Measurements from ENCODE around the gene PPP1R7.

Gene PPP1R7

DNA sequence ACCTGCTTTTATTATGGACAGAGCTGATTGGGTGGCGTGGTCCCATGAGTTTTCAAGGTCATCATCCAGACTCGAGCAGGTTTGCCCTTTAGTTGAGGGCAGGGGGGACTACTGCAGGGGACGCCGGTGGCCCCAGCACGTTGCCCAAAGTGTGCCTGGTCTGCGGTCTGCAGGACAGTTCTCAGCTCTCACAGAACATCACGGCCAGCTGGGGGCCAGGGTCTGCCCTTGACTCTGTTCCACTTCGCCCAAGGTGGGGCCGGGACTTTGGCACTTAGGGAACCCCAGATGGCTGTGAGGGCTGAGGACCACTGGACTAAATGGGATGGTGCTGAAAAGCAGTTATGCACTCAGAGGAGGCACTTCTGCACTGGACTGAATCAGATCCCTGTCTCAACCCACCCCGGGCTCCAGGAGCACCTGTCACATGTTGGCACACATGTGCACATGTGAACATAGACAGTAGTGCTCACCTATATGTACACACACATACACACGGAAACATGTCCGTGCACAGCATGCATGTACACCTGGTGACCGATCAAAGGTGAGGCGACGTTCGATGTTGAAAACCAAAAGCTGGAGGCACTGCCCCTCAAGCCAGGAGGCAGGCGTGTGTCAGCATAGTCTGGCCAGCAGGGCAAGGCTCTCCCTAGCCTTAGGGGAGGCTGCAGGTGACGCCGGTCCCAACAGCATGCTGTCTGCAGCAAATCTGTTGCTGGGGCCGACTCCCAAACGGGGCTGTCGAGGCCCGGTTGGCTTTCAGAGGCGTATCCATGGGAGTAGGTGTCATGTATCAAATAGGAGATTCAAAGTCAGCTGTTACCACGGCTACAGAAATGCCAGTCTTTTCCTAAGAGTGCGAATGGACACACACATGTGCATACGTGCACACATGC is 48.4 kb downstream of the PPP1R7 start:
- DNase-seq = no peak

DNA sequence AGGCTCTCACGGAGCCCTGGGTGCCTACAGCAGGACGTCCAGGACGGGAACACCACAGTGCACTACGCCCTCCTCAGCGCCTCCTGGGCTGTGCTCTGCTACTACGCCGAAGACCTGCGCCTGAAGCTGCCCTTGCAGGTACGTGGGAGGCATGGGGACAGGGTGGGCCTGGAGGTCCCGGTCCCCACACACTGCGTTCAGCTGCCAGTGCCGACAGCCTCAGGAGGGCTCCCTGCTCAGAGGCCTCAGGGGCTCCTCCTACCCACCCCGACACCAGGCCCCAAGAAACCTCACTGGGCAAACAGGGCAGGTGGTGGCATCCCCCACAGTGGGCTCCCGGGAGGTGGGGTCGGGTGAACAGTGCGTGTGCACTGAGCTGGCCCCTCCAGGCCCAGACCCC is 49.0 kb downstream of the PPP1R7 start:
- no peak for DNase-seq

DNA sequence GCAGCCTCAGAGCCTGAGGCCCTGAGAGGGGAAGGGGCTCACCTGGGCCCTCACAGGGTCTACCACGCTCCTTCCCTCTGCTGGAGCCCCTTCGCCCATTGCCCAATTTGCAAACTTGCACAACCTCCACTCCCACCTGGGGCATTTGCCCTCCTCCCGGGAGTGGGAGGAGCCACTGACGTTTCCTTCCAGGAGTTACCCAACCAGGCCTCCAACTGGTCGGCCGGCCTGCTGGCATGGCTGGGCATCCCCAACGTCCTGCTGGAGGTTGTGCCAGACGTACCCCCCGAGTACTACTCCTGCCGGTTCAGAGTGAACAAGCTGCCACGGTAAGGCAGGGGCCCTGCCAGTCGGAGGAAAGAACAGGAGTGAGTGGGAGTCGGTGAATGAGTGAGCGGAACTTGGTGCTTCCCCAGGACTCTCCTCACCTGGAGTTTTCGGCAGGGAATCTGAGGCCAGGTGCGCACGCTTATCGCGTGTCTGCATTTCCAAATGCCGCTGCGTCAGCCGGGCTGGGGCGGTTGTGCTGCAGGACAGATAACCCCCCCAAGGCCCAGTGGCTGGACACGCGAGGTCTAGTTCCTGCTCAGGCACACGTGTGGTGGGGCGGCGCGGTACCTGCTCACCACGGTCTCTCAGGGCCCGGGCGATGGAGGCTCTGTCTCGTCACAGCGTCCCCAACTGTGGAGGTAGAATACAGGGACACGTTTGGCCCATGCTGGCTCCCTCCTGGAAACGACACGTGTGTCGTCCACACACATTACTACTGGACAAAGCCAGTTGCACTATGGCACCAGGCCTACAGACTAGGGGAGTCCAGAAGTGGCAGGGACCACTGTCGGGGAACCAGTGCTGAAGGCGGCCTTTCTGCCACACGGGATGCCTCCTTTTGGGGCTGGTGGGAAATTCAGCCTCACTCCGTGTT is 49.9 kb downstream of the PPP1R7 start:
- DNase-seq = no peak

DNA sequence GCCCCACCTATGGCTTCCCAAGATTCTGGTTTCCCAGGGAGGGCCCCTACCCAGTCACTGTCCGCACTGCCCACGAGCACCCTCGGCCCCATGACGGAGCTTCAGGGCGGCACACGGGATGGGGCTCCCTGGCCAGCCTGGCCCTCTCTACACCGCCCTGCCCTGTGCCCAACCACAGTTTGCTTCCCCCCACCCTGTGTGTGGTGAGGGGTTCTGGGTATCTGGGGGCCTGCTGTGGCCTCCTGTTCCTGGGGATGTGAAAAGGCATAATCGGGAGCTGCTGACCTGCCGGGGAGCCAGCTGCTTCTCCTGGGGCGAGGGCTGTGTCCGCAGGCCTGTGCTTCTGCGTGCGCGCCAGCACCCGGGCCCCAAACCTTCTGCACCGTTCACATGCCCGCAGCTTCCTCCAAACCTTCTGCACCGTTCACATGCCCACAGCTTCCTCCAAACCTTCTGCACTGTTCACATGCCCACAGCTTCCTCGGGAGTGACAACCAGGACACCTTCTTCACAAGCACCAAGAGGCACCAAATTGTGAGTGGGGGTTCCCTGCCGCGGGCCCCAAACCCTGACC is 50.6 kb downstream of the PPP1R7 start:
- peak; percentile 84 for DNase-seq

DNA sequence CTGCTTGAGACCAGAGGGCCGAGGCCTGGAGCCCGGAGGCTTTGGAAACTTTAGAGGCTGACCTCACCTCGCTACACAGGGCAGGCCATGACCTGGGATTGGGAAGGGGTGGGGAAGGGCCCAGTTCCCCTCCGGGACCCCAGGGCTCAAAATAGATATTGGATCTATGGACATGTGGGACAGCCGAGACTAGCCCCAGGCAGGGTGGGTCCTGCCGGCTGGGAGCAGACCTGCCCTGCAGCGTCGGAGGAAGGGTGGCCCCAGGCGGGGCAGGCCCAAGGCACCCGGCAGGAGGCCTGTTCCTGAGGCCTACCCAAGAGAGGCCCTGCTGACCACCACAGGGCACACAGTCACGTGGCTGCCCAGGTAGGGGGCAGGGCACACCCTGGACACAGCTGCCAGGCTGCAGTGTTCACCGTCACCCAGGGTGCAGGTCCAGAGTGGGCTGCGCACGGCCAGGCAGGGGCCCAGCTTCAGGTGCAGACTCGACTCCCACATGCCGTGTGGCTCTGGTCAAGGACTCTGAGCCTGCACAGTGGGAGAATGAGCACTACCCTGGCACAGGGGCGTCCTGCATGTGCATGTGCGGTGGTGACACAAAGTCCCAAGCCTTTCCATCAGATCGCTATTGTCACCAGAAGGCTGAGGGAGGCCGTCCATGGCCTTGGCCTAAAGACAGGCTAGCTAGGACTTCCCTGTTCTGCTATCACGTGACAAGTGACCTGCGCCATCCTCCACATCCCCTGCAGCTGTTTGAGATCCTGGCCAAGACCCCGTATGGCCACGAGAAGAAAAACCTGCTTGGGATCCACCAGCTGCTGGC is 51.4 kb downstream of the PPP1R7 start:
- DNase-seq = no peak

DNA sequence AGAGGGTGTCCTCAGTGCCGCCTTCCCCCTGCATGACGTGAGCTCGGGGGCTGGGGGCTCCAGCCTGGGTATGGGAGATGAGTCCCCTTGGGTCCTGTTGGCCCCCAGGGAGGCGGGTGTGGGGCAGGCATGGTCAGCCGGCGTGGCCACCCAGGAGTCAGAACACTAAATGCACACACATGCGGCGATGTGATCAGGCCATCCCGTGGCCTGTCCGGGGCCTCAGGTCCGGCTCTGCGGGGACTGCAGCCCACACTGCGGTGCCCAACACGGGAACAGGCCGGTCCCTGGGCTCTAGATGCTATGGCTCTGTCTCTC is 52.0 kb downstream of the PPP1R7 start:
- no peak for DNase-seq

DNA sequence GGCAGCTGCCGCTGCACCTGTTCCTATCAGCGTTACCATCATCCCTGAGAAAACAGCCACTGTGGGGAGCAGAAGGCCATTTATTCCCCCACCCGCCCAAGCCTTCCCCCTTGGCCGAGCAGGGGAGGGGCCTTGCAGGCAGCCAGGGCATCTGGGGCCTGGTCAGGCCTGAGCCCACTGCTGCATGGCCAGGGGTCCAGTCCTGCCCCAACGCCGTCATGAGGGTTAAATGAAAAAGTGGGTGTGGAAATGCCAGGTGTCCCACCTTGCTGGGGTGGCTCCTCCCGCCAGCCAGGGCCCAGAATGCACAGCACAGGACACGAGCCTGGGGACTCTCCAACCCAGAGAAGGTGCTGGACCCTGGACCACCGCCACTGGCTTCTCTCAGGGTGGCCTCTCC is 52.4 kb downstream of the PPP1R7 start:
- no peak for DNase-seq

DNA sequence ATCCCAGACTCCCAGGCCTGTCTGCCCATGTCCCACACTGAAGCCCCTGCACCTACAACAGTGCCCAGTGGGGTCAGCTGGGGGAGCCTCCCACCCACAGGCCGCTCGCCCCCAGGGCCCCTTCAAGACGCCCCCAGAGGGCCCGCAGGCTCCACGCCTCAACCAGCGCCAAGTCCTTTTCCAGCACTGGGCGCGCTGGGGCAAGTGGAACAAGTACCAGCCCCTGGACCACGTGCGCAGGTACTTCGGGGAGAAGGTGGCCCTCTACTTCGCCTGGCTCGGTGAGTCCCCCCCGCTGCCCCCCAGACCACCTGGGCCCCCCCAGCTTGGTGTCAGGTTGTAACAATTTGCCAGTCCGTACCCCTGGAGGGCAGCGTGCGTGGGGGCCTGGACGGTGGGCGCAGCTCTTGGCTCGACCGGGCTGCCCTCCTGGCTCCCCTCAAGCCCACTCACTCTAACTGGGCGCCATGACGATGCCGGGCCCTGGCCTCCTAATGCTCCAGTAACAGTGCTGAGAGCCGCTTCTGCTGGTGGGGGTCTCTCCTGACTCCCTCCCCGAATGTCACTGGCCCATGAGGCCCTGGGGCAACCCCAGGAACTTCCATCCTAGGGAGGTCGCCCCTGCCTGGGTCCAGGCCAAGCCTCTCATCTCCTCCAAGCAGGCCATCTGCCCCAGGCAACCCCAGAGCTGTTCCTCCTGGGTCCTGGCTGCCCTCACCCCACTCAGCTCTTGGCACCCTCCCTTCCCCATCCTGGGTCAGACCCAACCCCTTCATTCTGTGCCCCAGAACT is 53.1 kb downstream of the PPP1R7 start:
- no peak for DNase-seq

DNA sequence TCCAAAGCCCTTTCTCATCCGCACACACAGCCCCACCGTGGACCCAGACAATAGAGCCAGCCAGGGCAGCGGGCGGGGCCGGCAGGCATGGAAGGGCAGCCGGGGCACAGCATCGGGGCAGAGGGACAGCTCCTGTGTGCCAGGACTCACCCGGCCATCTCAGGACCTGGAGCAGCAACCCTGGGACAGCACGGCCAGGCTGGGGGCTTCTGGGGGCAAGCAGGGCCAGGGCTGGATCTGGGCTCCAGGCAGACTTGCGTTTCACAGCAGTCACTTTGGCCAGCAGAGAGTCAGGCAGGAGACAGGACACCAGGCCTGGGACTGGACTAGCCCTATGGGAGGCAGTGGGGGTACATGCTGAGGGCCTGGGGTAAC is 53.7 kb downstream of the PPP1R7 start:
- no peak for DNase-seq

DNA sequence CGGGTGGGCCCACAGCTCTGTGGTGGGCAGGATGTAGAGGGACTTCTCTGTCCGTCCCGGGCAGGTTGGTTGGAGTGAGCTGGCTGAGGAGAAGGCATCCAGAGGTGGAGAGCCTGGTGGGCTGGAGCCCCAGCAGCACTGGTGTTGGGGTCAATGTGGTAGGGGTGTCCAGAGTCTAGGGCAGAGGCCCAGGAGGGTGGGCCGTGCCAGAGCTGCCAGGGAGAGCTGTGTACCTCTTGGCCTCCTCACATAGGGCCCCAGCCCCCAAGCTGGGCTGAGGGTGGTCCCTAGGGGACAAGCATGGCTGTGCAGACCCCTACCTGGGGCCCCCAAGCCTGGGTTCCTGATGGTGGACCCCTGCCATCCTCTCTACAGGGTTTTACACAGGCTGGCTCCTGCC is 54.2 kb downstream of the PPP1R7 start:
- no peak for DNase-seq

DNA sequence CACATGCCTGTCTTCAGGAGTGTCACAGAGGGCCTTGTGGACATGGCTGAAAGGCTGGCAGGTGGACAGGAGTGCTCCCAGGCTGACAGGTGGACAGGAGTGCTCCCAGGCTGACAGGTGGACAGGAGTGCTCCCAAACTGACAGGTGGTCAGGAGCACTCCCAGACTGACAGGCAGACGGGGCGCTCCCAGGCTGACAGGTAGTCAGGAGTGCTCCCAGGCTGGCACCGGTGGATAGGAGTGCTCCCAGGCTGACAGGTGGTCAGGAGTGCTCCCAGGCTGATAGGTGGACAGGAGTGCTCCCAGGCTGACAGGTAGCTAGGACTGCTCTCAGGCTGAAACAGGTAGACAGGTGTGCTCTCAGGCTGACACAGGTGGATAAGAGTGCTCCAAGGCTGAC is 54.8 kb downstream of the PPP1R7 start:
- DNase-seq = no peak

DNA sequence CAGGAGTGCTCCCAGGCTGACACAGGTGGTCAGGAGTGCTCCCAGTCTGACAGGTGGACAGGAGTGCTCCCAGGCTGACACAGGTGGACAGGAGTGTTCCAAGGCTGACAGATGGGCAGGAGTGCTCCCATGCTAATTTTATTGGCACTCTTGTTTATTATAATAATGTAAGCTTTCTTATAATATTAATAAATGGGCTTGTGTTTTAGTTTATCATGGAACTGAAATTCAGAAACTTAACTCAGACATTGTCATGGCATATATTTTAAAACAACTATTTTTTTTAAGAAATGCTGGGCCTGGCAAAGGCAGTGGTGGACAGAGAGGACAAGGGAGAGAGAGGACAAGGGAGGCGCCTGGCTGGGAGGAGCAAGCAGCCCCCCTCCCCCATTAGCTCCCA is 56.9 kb downstream of the PPP1R7 start:
- DNase-seq = no peak

DNA sequence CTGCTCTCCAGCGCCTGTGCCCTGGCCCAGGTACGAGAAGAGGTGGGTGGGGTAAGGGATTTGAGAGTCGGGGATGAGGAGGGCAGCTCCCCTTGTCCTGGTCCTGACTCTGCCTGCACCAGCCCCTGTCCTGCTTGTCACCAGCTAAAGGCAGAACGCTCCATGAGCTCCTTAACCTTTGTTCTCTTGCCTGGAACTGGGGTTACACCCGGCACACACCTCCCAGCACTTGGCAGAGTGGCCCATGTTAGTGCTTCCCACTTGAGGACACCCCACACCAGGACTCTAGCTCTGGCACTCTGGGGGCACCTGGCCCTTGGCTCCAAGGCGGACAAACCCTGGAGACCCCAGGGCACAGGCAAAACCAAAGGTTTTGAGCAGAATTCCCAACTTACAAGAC is 57.4 kb downstream of the PPP1R7 start:
- no peak for DNase-seq

DNA sequence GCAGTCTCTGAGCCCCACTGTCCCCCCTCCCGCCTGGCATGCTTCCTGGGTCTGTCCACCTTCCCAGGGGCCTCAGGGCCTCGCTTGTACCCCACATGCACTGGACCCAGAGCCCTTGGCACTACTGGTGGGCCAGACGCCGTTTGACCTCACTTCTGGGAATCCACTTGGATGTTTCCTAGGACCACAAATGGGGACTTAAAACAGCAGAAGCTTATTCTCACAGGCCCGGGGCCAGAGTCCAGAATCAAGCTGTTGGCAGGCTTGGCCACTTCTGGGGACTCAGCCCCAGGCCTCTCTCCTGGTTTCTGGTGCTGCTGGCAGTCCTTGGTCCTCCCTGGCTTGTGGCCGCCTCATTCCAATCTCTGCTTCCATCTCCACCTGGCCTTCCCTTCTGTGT is 57.8 kb downstream of the PPP1R7 start:
- DNase-seq = no peak

DNA sequence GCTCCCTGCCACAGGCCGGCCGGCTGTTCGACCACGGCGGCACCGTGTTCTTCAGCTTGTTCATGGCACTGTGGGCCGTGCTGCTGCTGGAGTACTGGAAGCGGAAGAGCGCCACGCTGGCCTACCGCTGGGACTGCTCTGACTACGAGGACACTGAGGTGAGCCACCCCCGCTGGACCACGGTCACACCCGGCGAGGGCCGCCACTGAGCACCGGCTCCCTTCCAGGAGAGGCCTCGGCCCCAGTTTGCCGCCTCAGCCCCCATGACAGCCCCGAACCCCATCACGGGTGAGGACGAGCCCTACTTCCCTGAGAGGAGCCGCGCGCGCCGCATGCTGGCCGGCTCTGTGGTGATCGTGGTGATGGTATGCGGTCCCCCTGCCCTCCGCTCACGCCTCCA is 59.0 kb downstream of the PPP1R7 start:
- DNase-seq = no peak

DNA sequence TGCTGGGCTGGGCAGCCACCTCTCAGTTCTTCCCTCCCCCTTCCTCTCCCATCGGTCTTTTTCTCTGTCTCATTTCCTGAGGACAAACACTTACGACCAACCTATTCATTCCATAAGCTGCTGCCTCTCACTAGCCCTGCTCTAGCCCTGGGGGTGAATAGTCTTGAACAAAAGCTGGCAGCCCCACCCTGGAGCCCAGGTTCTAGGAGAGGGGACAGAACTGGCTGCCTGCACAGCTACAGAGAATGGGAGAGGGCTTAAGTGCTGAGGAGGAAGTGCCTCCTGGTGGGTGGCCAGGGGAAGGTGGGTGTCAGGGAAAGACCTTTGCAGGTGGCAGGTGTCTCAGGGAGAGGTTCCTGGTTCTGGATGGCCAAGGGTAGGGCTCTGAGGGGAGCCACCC is 61.0 kb downstream of the PPP1R7 start:
- DNase-seq = no peak

DNA sequence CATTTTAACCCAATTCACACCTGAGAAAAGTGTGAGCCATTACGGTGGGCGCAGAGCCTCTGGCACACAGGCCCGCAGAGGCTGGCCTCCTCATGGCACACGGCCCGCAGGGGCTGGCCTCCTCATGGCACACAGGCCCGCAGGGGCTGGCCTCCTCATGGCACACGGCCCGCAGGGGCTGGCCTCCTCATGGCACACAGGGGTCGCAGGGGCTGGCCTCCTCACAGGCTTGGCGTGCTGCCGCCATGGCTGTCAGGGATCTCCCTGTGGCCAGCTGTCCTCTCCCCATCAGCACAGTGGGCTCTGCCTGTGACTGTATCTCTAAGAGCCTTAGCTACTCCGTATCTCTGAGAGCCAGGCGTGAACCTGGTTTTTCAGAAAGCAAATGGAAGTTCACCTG is 62.8 kb downstream of the PPP1R7 start:
- no peak for DNase-seq

DNA sequence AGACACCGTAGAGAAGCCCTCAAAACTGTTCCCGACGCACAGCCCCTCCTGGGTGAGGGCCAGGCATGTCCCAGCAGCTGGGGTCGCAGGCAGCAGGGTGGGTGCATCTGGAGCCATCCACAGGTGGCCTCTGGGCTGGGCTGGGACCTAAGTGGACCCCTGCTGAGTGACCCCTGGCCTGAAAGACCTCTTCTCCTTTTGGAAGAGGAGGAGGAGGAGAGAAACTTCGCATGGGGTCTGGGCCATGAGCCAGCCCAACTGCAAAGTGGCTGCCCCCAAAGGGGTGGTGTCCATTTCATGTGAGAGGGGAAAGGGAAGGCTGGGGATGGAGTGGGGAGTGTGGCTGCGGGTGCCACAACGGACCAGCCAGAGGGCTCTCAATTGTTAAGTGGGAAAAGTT is 63.3 kb downstream of the PPP1R7 start:
- DNase-seq = no peak

DNA sequence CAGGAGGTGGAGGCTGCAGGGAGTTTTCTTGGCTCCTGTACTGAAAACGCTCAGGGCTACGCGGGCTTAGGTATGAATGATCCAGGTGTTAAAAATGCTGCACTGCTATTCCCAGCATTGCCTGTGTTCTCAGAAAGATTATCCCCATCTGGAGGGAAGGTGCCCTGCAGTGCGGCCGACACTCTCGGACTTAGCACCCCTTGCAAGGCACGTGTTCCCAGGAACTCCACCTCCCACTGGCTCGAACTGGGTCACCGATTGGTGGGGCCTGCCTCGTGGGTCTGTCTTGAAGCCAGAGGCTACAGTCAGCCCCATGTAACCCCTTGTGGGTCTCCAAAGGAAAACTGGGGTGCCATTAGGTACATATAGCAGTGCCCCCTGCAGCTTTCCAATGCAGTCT is 63.9 kb downstream of the PPP1R7 start:
- no peak for DNase-seq

DNA sequence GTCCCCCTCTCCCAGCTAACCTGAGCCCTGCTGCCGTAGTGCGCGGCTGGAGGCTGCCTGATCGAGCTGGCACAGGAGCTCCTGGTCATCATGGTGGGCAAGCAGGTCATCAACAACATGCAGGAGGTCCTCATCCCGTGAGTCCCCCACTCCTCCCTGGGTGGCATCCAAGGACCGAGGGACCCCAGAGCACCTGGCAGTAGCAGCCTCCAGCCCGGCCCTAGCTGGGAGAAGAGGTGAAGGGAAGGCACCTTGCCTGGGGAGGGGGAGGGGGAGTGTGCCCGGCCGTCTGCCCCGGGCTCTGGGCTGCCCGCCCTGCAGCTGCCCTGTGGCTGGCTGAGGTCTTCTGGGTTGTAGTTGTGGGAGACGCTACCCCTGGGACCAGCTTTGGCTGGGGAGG is 64.5 kb downstream of the PPP1R7 start:
- DNase-seq = no peak

DNA sequence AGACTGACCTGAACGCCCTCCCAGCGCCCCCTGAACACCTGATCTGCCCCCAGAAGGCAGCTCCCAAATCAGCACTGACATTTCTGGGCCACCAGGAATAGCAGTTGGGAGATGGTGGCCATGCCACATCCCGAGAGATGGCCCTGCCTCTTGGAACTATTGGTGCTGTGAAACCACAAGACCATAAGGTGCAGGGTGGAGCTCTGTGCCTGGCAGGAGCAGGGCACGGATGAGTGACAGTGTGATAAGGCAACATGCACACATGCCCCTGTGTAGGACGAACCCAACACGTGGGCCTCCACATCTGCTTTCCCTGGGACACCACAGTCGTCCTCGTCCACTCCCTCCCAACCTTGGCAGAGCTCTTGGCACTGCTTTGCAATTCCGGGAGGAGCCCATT is 65.2 kb downstream of the PPP1R7 start:
- DNase-seq = no peak

DNA sequence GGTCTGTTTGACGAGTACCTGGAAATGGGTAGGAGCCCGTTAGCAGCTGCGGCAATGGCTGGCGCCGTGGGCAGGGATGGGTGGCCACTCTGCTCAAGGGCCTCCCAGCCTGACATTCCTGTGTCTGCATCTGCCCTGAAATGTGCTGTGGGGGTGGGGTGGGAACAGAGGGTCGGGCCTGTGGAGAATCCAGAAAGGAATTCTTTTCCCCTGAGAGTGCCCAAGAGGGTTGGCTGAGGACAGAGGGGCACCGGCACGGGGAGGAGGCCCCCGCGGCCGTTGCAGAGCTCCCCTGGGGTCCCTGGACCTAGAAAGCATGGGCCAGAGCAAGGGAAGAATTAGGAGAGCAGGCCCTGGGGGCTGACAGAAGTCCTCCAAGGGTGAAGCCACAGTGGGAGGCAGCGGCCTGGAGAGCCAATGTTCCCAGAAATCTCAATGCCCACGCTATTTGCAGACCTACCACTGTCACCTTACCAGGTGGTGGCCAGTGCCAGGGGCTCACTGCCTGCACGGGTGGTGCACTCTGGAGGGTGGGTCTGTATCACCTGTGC is 66.0 kb downstream of the PPP1R7 start:
- no peak for DNase-seq

All from GDM1 (cell line).